22Rv1 (cell line): ENCODE results near the gene HSPA2.

Experiments
- CTCF ChIP-seq: fragments of 450-650 bp; IDR thresholded peaks from 2 replicates; pipeline ENCODE4 v1.5.1; 2017; ENCODE audit warnings: mild to moderate bottlenecking
- ZFX ChIP-seq: fragments of 450-650 bp; IDR thresholded peaks from 2 replicates; pipeline ENCODE4 v1.6.1; 2017; ENCODE audit warnings: antibody characterized with exemption, borderline replicate concordance

DNA sequence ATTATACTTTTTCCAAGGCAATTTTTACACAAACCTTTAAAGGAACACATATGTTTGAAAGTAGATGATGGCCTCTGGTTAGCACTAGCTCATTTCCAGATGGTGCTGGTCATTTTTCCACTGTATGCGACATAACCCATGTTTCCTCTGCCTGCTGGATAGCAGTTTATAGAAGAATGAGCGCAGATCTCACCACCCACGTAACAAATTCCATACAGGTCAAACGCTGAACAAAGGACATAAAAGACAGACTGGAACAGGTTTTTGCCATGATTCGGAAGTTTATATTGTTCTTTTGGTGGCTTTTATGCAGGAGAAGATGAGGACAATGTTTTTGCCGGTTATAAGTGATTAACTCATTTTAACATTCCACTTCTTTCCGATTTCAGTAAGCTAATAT is 39.9 kb downstream of the HSPA2 start:
- TF ChIP-seq CTCF, result no peak
- TF ChIP-seq ZFX, result no peak
